Transverse colon (tissue), 4 donors: ENCODE data around the gene SMIM12. TPM values are rescaled to one million over a fixed set of nuclear protein-coding genes. Genes with fewer than 3 reads are reported as not detected.
"Not testable (repeated sequence)": the region's sequence is repeated elsewhere in the genome, so short reads cannot be mapped to it uniquely, and the experiment has no call there.

Experiments used
- DNase-seq: peaks from one replicate; pipeline ENCODE4 v3.0.0-alpha.2; 2019
- H3K27ac ChIP-seq, 4 donors: fragments of 200-600 bp; sonication (generic); 2 replicates each; pipeline ENCODE4 v1.5.1; 2016 to 2018; ENCODE audit warnings: inconsistent platforms in 4 of 4
- H3K27me3 ChIP-seq: fragments of 200-600 bp; sonication (generic); 2 replicates; pipeline ENCODE4 v1.5.1; 2017; ENCODE audit warnings: inconsistent platforms
- H3K36me3 ChIP-seq, 4 donors: fragments of 200-600 bp; sonication (generic); 2 replicates each; pipeline ENCODE4 v1.5.1; 2017 to 2019; ENCODE audit warnings: inconsistent platforms in 4 of 4
- H3K4me1 ChIP-seq, 4 donors: fragments of 200-600 bp; sonication (generic); 2 replicates each; pipeline ENCODE4 v1.5.1; 2017 to 2020; ENCODE audit warnings: inconsistent platforms in 4 of 4
- H3K4me3 ChIP-seq, 4 donors: fragments of 200-600 bp; sonication (generic); 1 replicate in 1 of 4; 2 replicates in 3 of 4; pipeline versions ENCODE4 v1.5.1 to v1.6.1; 2017 to 2019; ENCODE audit warnings: inconsistent platforms in 4 of 4
- H3K9me3 ChIP-seq, 2 donors: fragments of 200-600 bp; sonication (generic); 2 replicates each; pipeline ENCODE4 v1.5.1; 2017 to 2019; ENCODE audit warnings: inconsistent platforms in 2 of 2
- CTCF ChIP-seq, 5 experiments: fragments of 200-600 bp in 3 of 5; fragments of 450-650 bp in 2 of 5; sonication (generic) in 3 of 5; IDR thresholded peaks; 1 replicate in 2 of 5; 2 replicates in 3 of 5; pipeline ENCODE4 v1.5.1; 2016 to 2017; ENCODE audit warnings: antibody characterized with exemption in 5 of 5, inconsistent platforms in 3 of 5, mild to moderate bottlenecking in 2 of 5, moderate library complexity in 1 of 5
- EP300 ChIP-seq: sonication (generic); formaldehyde crosslinking; IDR thresholded peaks from one replicate; pipeline ENCODE4 v1.6.1; 2017; ENCODE audit warnings: antibody characterized with exemption, low read depth
- POLR2A ChIP-seq: fragments of 450-650 bp; IDR thresholded peaks from one replicate; pipeline ENCODE4 v1.6.1; 2016; ENCODE audit warnings: antibody characterized with exemption, mild to moderate bottlenecking, moderate library complexity
- POLR2AphosphoS5 ChIP-seq, 3 donors: sonication (generic); formaldehyde crosslinking; IDR thresholded peaks; one replicate each; pipeline ENCODE4 v1.6.1; 2016; ENCODE audit warnings: antibody characterized with exemption in 3 of 3
- WGBS, 2 donors: methylation state at CpG; one replicate each; pipeline ENCODE4 v1.1.5; 2018; ENCODE audit warnings: low coverage in 1 of 2; 5-methylcytosine and 5-hydroxymethylcytosine counted together
- in situ Hi-C, 4 donors: fragments of 200-750 bp; cut with MboI; loops; one replicate each; pipeline versions ENCODE4 v1.15.0 to v1.15.1; 2017; ENCODE audit warnings: low sequenced_read_pairs in 3 of 4, low pct_ligation_motif_present in 1 of 4, low pct_unique_long_range_greater_than_20kb in 1 of 4
- intact Hi-C: fragments of 100-400 bp; cut with DNase I; formaldehyde crosslinking; loops from one replicate; pipeline ENCODE4 v1.15.1; 2023; ENCODE audit warnings: low total_unique reads
- total RNA-seq, 4 donors: library from RNA; depleted of rRNA; stranded (reverse); fragments of >200 nt; gene quantifications; one replicate each; pipeline ENCODE4 v1.1.0, GENCODE V29; 2016

Gene SMIM12
- total RNA-seq, 4 donors from 2014 or later, result 14.2 to 42.2 (median 31.5) TPM

GRCh38 chr1:34822202-34822601 is 37.3 kb downstream of the SMIM12 start:
- Histone ChIP-seq H3K4me3 (no peak overlapping the region), H3K27me3 (no peaks in the 10 kb centered on the region), H3K4me1 (peaks cover 0 to 13% (median 0%) of the 10 kb centered on the region in 4 donors), H3K27ac (no peak overlapping the region), H3K36me3 (no peaks in the 10 kb centered on the region), H3K9me3 (no peaks in the 10 kb centered on the region)
- DNase-seq, result no peak
- intact Hi-C loops (no loop called here), in situ Hi-C loops (no loop called here)
- WGBS, 2 donors, result 70 to 77% methylated on average over 3 of the region's 3 CpGs
- TF ChIP-seq POLR2A (no peak), EP300 (no peak), CTCF (IDR thresholded peaks at IDR 0.05) (no peak), POLR2AphosphoS5 (IDR thresholded peaks at IDR 0.05) (no peak)

GRCh38 chr1:34818862-34819261 is 40.7 kb downstream of the SMIM12 start:
- H3K27me3 ChIP-seq, H3K27ac ChIP-seq, DNase-seq, in situ Hi-C loops, H3K4me3 ChIP-seq, intact Hi-C loops, H3K36me3 ChIP-seq, H3K9me3 ChIP-seq: not testable (repeated sequence)
- peaks cover 0 to 12% (median 3%) of the 10 kb centered on the region in 4 donors for H3K4me1 ChIP-seq
- WGBS, 2 donors, result 94 to 100% methylated on average over 2 of the region's 2 CpGs

- H3K4me3 ChIP-seq, result no peak overlapping the region
- in situ Hi-C loops (no loop called here), intact Hi-C loops (no loop called here)
- H3K4me1 ChIP-seq, result peaks cover 0 to 12% (median 3%) of the 10 kb centered on the region in 4 donors
- H3K27me3 ChIP-seq, result no peaks in the 10 kb centered on the region
- no peak overlapping the region for H3K27ac ChIP-seq
- DNase-seq, result no peak
- no peak for TF ChIP-seq CTCF (IDR thresholded peaks at IDR 0.05)
- TF ChIP-seq POLR2AphosphoS5 (IDR thresholded peaks at IDR 0.05), result no peak
- no peak for TF ChIP-seq EP300
- TF ChIP-seq POLR2A, result no peak
- 49 to 64% methylated on average over 2 to 3 of the region's 3 CpGs for WGBS, 2 donors
- H3K36me3 ChIP-seq, result no peaks in the 10 kb centered on the region
- no peaks in the 10 kb centered on the region for H3K9me3 ChIP-seq
Observed at GRCh38 chr1:34816778-34817177, 42.8 kb downstream of the SMIM12 start.

GRCh38 chr1:34816332-34816731 is 43.2 kb downstream of the SMIM12 start:
- H3K9me3 ChIP-seq, result no peaks in the 10 kb centered on the region
- H3K4me1 ChIP-seq, result peaks cover 0 to 12% (median 3%) of the 10 kb centered on the region in 4 donors
- TF ChIP-seq POLR2A (no peak), POLR2AphosphoS5 (IDR thresholded peaks at IDR 0.05) (no peak), CTCF (IDR thresholded peaks at IDR 0.05) (no peak), EP300 (no peak)
- H3K4me3 ChIP-seq, result no peak overlapping the region
- in situ Hi-C loops (no loop called here), intact Hi-C loops (no loop called here)
- H3K36me3 ChIP-seq, result no peaks in the 10 kb centered on the region
- H3K27me3 ChIP-seq, result no peaks in the 10 kb centered on the region
- DNase-seq, result no peak
- H3K27ac ChIP-seq, result no peak overlapping the region

- H3K4me3 ChIP-seq, H3K4me1 ChIP-seq, intact Hi-C loops, H3K36me3 ChIP-seq, DNase-seq, in situ Hi-C loops, H3K9me3 ChIP-seq, H3K27ac ChIP-seq, H3K27me3 ChIP-seq: not testable (repeated sequence)
- WGBS, 2 donors, result 89 to 92% methylated on average over 3 of the region's 3 CpGs
Observed at GRCh38 chr1:34810781-34811180, 48.8 kb downstream of the SMIM12 start.
